Esophagus muscularis mucosa (tissue), 4 donors: Measurements from ENCODE around the gene OR2F1. TPM values are rescaled to one million over a fixed set of nuclear protein-coding genes. Genes with fewer than 3 reads are reported as not detected.

Experiments used
- DNase-seq: peaks from one replicate; pipeline ENCODE4 v3.0.0-alpha.2; 2017; ENCODE audit errors: extremely low spot score
- H3K27ac ChIP-seq, 4 donors: fragments of 200-600 bp; sonication (generic); replicated peaks in 1 of 4; 1 replicate in 3 of 4; 2 replicates in 1 of 4; pipeline ENCODE4 v1.5.1; 2016 to 2019; ENCODE audit warnings: mild to moderate bottlenecking in 1 of 4
- H3K27me3 ChIP-seq, 4 donors: fragments of 200-600 bp; sonication (generic); one replicate each; pipeline versions ENCODE4 v1.5.1 to v1.6.0; 2016 to 2019
- H3K36me3 ChIP-seq, 4 donors: fragments of 200-600 bp; sonication (generic); one replicate each; pipeline ENCODE4 v1.5.1; 2016 to 2019
- H3K4me1 ChIP-seq, 4 donors: fragments of 200-600 bp; sonication (generic); one replicate each; pipeline ENCODE4 v1.5.1; 2016 to 2019
- H3K4me3 ChIP-seq, 4 donors: fragments of 200-600 bp; sonication (generic); 1 replicate in 2 of 4; 2 replicates in 2 of 4; pipeline ENCODE4 v1.5.1; 2016 to 2019; ENCODE audit warnings: mild to moderate bottlenecking in 4 of 4, moderate library complexity in 1 of 4
- H3K9me3 ChIP-seq, 4 donors: fragments of 200-600 bp; sonication (generic); 1 replicate in 3 of 4; 2 replicates in 1 of 4; pipeline ENCODE4 v1.5.1; 2016 to 2019
- EP300 ChIP-seq: sonication (generic); formaldehyde crosslinking; IDR thresholded peaks from one replicate; pipeline ENCODE4 v1.6.1; 2017; ENCODE audit warnings: antibody characterized with exemption
- POLR2A ChIP-seq: fragments of 450-650 bp; IDR thresholded peaks from one replicate; pipeline ENCODE4 v1.6.1; 2017; ENCODE audit warnings: antibody characterized with exemption, moderate library complexity, mild to moderate bottlenecking, low read depth
- POLR2AphosphoS5 ChIP-seq, 2 donors: sonication (generic); formaldehyde crosslinking; IDR thresholded peaks; one replicate each; pipeline ENCODE4 v1.6.1; 2017; ENCODE audit warnings: antibody characterized with exemption in 2 of 2
- WGBS: methylation state at CpG from one replicate; pipeline ENCODE4 v1.1.5; 2018; 5-methylcytosine and 5-hydroxymethylcytosine counted together
- intact Hi-C: fragments of 100-400 bp; cut with DNase I; formaldehyde crosslinking; loops from one replicate; pipeline ENCODE4 v1.15.1; 2023
- total RNA-seq, 4 donors: library from RNA; depleted of rRNA; stranded (reverse); fragments of >200 nt; gene quantifications; one replicate each; pipeline versions ENCODE4 v1.1.0 to v1.2.1, GENCODE V29; 2016
- TF ChIP-seq, protein P1 (sequence below), 3 experiments: fragments of 200-600 bp in 2 of 3; fragments of 450-650 bp in 1 of 3; sonication (generic) in 2 of 3; IDR thresholded peaks; one replicate each; pipeline ENCODE4 v1.5.1; 2017 to 2019; ENCODE audit warnings: antibody characterized with exemption in 3 of 3, mild to moderate bottlenecking in 2 of 3, moderate library complexity in 1 of 3

The OR2F1 gene
- total RNA-seq, 4 donors from 2014 or later = not detected

DNA sequence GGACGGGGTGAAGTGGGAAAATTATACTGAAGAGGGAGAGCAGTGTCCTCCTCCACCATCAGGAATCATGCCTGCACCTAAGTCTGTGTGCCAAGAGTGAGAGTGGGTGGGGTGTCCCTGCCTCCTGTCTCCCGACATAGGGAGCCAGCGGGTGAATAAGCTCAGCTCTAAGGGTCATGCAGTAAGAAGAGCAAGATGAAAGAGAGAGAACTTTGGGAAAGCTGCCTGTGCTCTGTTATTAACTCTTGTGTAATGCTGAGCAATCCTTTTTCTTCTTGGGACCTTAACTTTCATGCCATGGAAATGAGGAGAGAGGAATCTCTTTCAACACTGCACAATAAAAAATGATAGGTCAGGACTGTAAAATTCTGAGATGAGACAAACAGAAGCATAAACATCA is 44.8 kb upstream of the OR2F1 start:
- Histone ChIP-seq H3K4me1 (peaks cover 4 to 31% (median 21%) of the 10 kb centered on the region in 4 donors), H3K27me3 (no peaks in the 10 kb centered on the region), H3K27ac (peak overlapping the region in 2 of 4 donors; percentile 8 to 31), H3K4me3 (no peak overlapping the region), H3K9me3 (no peaks in the 10 kb centered on the region), H3K36me3 (no peaks in the 10 kb centered on the region)
- no peak for DNase-seq
- intact Hi-C loops = loop anchor here (10.0 kb wide), 1 partner anchor 115 kb away; no protein-coding TSS in a partner anchor
- TF ChIP-seq POLR2A (no peak), EP300 (no peak), POLR2AphosphoS5 (IDR thresholded peaks at IDR 0.05) (no peak)
- TF ChIP-seq, protein P1, sequence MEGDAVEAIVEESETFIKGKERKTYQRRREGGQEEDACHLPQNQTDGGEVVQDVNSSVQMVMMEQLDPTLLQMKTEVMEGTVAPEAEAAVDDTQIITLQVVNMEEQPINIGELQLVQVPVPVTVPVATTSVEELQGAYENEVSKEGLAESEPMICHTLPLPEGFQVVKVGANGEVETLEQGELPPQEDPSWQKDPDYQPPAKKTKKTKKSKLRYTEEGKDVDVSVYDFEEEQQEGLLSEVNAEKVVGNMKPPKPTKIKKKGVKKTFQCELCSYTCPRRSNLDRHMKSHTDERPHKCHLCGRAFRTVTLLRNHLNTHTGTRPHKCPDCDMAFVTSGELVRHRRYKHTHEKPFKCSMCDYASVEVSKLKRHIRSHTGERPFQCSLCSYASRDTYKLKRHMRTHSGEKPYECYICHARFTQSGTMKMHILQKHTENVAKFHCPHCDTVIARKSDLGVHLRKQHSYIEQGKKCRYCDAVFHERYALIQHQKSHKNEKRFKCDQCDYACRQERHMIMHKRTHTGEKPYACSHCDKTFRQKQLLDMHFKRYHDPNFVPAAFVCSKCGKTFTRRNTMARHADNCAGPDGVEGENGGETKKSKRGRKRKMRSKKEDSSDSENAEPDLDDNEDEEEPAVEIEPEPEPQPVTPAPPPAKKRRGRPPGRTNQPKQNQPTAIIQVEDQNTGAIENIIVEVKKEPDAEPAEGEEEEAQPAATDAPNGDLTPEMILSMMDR (IDR thresholded peaks at IDR 0.05) = no peak
- WGBS = 57% methylated on average over 3 of the region's 3 CpGs

DNA sequence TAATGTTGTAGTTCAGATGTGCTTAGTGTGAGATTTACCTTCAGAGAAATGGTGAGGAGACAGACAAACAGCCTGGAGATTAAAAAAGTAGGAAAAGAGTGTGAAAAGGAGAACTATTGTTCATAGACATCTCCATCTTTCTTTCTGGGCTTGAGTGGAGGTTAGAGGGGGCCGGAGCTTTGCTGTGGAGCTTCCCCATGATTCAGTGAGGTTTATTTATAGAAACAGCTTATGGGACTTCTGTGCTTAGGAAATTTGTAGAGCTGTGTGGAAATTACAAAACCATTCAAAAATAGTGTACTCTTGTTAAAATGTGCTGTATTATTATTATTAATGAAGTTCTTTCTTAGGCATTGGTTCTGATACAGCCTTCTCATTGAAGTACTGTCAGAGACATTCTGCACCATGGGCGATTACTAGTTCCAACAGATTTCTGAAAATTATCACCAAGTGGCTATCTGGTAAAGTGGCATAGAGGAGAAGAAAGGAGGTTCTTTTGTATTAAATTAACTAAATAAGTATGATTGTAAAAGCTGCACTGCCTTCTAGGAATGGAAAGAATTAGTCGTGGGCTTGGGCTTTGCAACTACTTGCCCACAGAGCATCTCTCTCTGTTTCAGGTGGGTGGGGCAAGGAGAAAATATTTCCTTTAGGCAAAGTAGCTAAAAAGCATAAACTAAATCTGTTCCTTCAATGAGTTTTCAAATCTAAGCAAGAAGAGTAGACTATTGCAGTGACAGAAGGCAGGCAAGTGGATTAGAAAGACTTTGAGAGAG is 44.0 kb upstream of the OR2F1 start:
- WGBS = 63% methylated on average over 3 of the region's 3 CpGs
- Histone ChIP-seq H3K4me1 (peaks cover under 1 to 23% (median 17%) of the 10 kb centered on the region in 4 donors), H3K9me3 (no peaks in the 10 kb centered on the region), H3K36me3 (no peaks in the 10 kb centered on the region), H3K4me3 (no peak overlapping the region), H3K27me3 (no peaks in the 10 kb centered on the region), H3K27ac (peak overlapping the region in 3 of 4 donors; percentile 8 to 31 (median 31))
- TF ChIP-seq, protein P1 (IDR thresholded peaks at IDR 0.05) = no peak
- TF ChIP-seq EP300 (no peak), POLR2A (no peak), POLR2AphosphoS5 (IDR thresholded peaks at IDR 0.05) (no peak)
- intact Hi-C loops = no loop called here
- no peak for DNase-seq

DNA sequence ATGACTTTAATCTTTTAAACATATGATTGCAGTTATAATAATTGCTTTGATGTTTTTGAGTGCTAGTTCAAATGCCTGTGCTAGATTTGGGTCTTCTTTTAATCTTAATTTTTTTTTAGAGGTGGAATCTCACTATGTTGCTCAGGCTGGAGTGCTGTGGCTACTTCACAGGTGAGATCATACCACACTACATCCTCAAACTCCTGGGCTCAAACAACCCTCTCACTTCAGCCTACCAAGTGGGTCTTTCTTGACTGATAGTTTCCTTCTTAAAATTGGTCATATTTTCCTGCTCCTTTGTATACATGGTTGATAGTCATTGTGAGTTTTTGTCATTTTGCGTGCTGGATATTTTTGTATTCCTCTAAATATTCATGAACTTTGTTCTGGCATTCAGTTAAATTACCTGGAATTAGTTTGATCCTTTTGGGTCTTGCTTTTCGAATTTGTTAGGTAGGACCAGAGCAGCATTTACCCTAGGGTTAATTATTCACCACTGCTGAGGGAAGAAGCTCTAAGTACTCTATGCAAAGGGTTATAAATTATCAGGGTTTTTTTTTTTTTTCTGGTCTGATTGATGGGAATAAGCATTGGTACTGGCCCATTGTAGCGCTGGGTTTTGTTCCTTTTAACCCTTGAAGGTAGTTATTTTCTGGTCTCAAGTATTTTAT is 40.6 kb upstream of the OR2F1 start:
- Histone ChIP-seq H3K27ac (no peak overlapping the region), H3K9me3 (no peaks in the 10 kb centered on the region), H3K36me3 (no peaks in the 10 kb centered on the region), H3K4me3 (no peak overlapping the region), H3K4me1 (peaks cover 0 to 12% (median 6%) of the 10 kb centered on the region in 4 donors), H3K27me3 (no peaks in the 10 kb centered on the region)
- no peak for TF ChIP-seq EP300
- TF ChIP-seq, protein P1 (IDR thresholded peaks at IDR 0.05) = no peak
- TF ChIP-seq POLR2AphosphoS5 (IDR thresholded peaks at IDR 0.05) = no peak
- no peak for TF ChIP-seq POLR2A
- no peak for DNase-seq
- 91% methylated on average over 3 of the region's 3 CpGs for WGBS
- intact Hi-C loops = no loop called here

DNA sequence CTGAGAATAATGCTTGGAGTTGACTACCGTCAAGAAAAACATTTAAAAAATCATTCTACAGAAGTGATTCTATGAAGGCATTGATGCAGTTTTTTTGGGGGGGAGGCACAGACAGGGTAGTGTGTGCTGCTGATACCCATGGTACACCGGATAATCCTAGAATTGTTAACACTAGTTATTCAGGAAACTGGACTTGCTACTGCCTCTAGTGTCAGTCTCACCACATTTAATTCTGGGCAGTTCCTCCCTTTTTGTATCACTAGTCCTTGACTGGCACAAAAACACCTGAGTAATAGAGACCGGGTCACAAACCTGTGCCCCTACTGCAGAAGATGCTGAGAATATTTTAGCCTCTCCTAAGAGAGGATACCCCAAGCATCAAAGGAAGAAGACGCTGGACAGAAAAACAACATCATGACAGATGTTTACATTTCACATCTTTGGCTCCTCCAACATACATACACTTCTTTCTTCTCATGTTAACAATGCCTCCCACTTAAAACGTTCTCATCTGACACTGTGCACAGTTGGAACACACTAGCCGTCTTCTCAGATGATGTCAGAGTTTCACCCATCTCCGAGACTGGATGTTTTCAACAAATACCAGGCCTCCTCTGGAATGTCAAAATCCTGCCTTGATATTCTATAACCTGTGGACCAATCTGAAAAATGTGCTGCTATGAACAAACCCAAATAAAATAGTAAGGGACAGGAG is 39.5 kb upstream of the OR2F1 start:
- no peak for TF ChIP-seq POLR2A
- TF ChIP-seq EP300 = no peak
- no peak for TF ChIP-seq POLR2AphosphoS5 (IDR thresholded peaks at IDR 0.05)
- TF ChIP-seq, protein P1 (IDR thresholded peaks at IDR 0.05) = no peak
- WGBS = 43% methylated on average over 7 of the region's 7 CpGs
- DNase-seq = no peak
- H3K9me3 ChIP-seq = no peaks in the 10 kb centered on the region
- no peak overlapping the region for H3K4me3 ChIP-seq
- H3K27ac ChIP-seq = no peak overlapping the region
- peaks cover 0 to 11% (median 6%) of the 10 kb centered on the region in 4 donors for H3K4me1 ChIP-seq
- no peaks in the 10 kb centered on the region for H3K36me3 ChIP-seq
- intact Hi-C loops = no loop called here
- no peaks in the 10 kb centered on the region for H3K27me3 ChIP-seq
